Measurements from ENCODE around the gene INA.

DNA sequence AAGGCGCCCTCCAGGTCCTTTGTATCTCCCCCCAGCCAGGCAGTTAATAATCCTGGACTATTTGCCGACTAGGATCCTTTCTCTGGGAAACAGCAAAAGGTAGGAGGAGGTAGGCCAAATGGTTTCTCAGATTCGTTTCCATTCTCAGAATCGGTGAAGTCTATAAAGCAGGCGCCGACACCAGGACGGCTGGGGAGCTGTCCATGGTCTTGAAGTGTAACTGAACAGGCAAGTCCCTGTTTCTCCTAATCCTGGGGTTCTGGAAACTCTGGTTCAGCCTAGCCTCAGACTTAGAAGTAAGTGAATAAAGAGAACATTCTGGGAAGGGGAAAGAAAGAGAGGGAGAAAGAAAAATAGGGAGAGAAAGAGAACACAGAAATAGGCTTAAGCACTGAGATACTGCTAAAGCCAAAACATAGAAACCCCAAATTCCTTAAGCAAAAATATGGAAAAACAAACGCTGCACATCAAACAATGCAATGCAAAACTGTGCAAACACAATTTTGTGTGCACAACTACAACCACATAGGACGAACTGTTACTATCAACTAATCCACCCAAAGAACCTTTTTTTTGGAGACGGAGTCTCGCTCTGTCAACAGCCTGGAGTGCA, 11.1 kb upstream of the INA start:
- TF ChIP-seq, protein P1, sequence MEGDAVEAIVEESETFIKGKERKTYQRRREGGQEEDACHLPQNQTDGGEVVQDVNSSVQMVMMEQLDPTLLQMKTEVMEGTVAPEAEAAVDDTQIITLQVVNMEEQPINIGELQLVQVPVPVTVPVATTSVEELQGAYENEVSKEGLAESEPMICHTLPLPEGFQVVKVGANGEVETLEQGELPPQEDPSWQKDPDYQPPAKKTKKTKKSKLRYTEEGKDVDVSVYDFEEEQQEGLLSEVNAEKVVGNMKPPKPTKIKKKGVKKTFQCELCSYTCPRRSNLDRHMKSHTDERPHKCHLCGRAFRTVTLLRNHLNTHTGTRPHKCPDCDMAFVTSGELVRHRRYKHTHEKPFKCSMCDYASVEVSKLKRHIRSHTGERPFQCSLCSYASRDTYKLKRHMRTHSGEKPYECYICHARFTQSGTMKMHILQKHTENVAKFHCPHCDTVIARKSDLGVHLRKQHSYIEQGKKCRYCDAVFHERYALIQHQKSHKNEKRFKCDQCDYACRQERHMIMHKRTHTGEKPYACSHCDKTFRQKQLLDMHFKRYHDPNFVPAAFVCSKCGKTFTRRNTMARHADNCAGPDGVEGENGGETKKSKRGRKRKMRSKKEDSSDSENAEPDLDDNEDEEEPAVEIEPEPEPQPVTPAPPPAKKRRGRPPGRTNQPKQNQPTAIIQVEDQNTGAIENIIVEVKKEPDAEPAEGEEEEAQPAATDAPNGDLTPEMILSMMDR (IDR thresholded peaks at IDR 0.05; ENCODE audit: low read depth, low read length, poor library complexity, severe bottlenecking): no peak
- TF ChIP-seq EZH2phosphoT487 (IDR thresholded peaks at IDR 0.05; ENCODE audit: borderline replicate concordance, low read length): no peak

Data from DOHH2 (cell line).